Cerebellar nuclear complex (tissue), 1 donor: ENCODE results near the gene ASPN.

Source experiments
- DNase-seq, 2 experiments: peaks; one replicate each; lab custom pipeline; 2025; lab: John Stamatoyannopoulos, UW

The ASPN gene

DNA sequence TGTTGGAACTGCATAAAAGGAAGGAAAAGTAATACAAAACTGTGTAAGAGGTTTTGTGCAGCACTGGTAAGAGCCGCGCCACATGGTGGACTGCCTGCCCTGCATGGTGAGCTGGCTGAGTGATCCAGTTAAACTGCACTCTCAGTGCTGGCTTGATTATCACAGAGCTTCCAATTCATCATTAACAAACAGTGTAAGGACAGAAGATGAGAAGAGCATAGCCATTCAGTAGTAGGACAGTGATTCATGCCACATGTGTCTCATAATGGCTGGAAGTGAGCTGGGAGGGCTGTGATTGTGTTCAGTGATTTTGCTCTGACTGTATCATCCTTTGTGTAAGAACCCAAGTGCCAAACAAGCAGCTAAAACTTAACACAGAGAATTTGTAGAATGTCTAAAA is 14.1 kb downstream of the ASPN start:
- no peak for DNase-seq

- DNase-seq, result no peak
Measured at GRCh38 chr9:92467511-92467910, 14.8 kb downstream of the ASPN start.

DNA sequence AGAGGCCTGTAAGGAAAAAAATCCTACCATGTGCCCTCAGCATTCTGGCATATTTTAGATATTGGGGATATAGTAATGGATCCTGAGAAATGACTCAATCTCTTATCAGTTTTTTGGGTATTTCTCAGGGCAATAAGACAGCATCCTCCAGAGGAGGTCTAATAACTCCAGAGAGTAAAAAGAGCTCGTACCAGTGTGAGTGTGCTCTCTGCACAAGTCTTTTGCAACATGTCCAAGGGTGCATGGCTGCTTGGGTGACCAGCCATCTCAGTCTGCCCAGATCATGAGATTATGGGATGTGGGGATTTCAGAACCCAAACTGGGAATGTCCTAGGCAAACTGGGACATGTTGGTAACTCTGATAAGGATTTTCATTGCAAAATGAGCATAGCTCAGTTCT is 15.3 kb downstream of the ASPN start:
- no peak for DNase-seq

- no peak for DNase-seq
Measured at GRCh38 chr9:92463984-92464383, 18.3 kb downstream of the ASPN start.

DNA sequence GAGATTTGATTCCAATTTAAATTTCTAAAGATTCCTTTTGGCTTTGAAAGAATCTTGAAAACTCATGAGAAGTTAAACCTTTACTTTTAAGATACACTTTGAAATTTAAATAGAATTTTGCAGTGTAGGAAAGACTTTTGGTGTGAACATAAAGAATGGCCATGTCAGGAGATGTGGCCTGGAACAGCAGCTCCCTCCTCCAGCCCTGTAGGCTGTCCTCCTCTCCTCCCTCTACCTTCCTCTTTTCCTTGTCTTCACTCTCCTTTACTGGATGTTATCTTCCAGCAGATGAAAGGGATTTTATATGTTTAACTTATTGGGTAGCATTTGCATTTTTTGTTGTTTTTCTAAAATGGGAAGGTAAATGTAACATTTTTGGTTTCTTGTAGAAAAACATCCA is 18.9 kb downstream of the ASPN start:
- DNase-seq, result no peak

- no peak for DNase-seq
Measured at GRCh38 chr9:92457576-92457975, 24.7 kb downstream of the ASPN start.

DNA sequence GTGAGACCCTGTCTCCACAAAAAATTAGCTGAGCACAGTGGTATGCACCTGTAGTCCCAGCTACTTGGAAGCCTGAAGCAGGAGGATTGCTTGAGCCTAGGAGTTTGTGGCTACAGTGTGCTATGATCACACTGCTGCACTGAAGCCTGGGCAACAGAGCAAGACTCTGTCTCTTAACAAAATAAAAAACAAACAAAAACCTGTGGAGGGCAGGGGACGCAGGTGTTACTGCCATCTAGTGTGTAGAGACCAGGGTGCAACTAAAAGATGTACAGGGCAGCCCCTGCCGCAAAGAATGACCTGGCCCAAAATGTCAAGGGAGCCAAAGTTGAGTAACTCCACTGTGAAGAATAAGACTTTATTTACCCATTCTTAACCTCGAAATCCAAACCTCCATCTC is 27.1 kb downstream of the ASPN start:
- no peak for DNase-seq

DNA sequence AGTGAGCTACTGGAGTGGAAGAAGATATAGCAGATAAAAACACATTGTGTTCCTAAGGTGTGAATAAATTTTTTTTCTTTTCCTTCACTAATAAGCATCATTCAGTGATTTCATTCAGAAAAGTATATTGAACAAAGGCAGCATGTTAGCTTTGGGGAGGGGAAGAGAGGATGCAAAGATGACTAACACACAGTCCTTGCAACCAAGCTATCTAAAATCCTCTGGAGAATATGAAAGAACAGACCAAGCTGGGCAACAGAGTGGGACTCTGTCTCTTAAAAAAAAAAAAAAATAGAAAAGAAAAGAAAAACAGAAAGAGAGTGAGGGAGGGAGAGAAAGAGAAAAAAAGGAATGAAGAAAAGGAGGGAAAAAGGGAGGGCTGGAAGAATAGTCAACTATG is 35.8 kb downstream of the ASPN start:
- no peak for DNase-seq

- no peak for DNase-seq
Measured at GRCh38 chr9:92444841-92445240, 37.5 kb downstream of the ASPN start.

- DNase-seq, result no peak
Measured at GRCh38 chr9:92440751-92441046, 41.6 kb downstream of the ASPN start.

GRCh38 chr9:92439921-92440750 is 42.2 kb downstream of the ASPN start:
- no peak for DNase-seq

GRCh38 chr9:92438900-92439526 is 43.3 kb downstream of the ASPN start:
- no peak for DNase-seq

- DNase-seq, result no peak
Measured at GRCh38 chr9:92435263-92435662, 47.0 kb downstream of the ASPN start.

GRCh38 chr9:92432972-92433548 is 49.2 kb downstream of the ASPN start:
- no peak for DNase-seq

GRCh38 chr9:92432350-92432749 is 50.0 kb downstream of the ASPN start:
- no peak for DNase-seq

DNA sequence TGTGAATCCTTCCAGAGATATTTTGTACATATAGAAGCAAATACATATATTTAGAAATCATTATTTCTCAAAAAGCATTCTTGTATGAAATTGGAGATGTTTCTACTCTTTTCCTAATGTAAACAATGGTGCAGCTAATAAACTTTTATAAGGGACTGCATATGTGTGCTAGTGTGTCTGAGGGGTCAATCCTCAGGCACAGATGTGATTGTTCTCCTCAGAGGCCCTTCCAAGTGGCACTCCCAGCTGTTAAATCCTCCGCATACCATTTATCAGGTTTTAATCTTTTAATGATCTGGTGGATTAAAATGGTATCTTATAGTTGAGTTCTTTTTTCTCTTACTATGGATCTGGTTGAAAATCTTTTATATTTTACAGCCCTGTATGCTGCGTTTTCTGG is 52.5 kb downstream of the ASPN start:
- no peak for DNase-seq

- no peak for DNase-seq
Measured at GRCh38 chr9:92426501-92427145, 55.7 kb downstream of the ASPN start.

DNA sequence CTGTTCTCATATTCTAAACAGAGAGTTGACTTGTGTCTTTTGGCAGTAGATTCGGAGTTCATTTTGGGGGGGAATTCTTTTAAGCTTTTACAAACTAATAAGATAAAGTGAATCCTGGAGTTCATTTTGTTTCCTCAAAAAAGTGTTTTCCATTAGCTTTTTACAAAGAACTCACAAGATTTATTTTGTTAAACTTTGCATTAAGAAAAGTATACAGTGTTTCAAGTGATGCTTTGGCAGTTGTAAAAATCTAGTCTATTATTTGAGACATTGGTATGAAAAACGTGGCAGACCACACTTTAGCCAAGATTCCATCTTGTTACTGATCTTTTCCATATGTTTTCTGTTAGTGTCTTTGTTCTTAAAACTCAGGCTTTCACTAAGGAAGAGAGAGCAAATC is 56.8 kb downstream of the ASPN start:
- no peak for DNase-seq

- no peak for DNase-seq
Measured at GRCh38 chr9:92424340-92424739, 58.0 kb downstream of the ASPN start, which contains the start of gene OMD. TSS of gene OMD (minus strand) at chr9:92424471. CDS start at chr9:92417558, 6,913 bp downstream.

GRCh38 chr9:92423612-92424011 is 58.7 kb downstream of the ASPN start:
- DNase-seq, result no peak

DNA sequence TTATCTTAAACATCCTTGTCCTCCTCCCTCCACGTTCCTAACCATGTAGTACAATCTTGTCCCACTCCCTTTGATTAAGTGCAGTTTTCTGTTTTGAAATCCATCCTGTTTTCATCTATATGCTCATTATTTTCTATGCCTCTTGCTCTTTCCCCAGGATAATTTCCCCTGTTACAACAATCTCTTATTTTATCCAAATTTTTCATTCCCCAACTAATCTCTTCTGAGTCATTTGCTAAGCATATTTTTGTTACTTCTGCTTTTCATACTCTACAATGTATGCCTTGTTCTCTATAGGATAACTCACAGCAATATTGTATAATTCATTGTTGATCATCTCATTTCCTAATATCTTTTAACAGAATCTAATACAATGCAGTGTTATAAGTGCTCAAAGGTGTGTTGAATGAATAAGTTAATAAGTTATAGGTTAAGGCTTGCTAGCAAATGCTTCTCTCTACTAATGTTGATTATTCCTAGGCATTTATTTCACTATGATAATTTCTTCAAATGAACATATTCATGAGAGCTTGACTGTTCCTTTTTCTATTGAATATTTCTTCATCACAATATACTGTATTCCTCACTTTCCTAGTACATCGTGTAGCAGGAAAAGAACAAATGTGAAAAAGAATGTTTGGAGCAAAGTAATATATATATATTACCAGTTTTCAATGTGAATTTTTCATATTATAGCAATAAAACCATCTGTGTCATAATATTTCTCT is 59.5 kb downstream of the ASPN start:
- DNase-seq, result no peak

- no peak for DNase-seq
Measured at GRCh38 chr9:92414566-92414965, 67.7 kb downstream of the ASPN start.
